IMR-90 (cell line): ENCODE results near the gene OR10A5. TPM values are rescaled to one million over a fixed set of nuclear protein-coding genes. Genes with fewer than 3 reads are reported as not detected.

Experiments
- ATAC-seq: fragments of 200-7000 bp; cut with Tn5 transposase; 2 replicates; pipeline ENCODE4 v1.9.1; 2020; ENCODE audit warnings: low read depth, mild to moderate bottlenecking, moderate library complexity
- BruUV-seq: library from RNA; stranded (reverse); fragments of 400-500 nt; replicated peaks from 2 replicates; lab custom pipeline; 2021; lab: Mats Ljungman, UMichigan
- CTCF ChIA-PET: fragments of 300-600 bp; formaldehyde crosslinking; extraction: SDS; loops from one replicate; lab custom pipeline; 2021; ENCODE audit warnings: antibody characterized with exemption; lab: Yijun Ruan, JAX
- POLR2A ChIA-PET: fragments of 300-600 bp; sonication (Branson Sonifier 250); formaldehyde crosslinking; loops from one replicate; lab custom pipeline; 2022; ENCODE audit warnings: antibody characterized with exemption; ENCODE audit not compliant: unreplicated experiment; lab: Charles Lee
- DNase-seq: peaks from one replicate; pipeline ENCODE4 v3.0.0; 2013
- H2AFZ ChIP-seq: replicated peaks from 2 replicates; pipeline ENCODE3; 2013; ENCODE audit warnings: low read length, mild to moderate bottlenecking; ENCODE audit not compliant: poor library complexity
- H2AK5ac ChIP-seq: 2 replicates; pipeline ENCODE4 v1.6.1; 2013; ENCODE audit warnings: low read depth, low read length, inconsistent platforms
- H2AK9ac ChIP-seq: replicated peaks from 2 replicates; pipeline ENCODE3; 2013; ENCODE audit warnings: mild to moderate bottlenecking, low read depth, low read length, moderate library complexity; ENCODE audit not compliant: poor library complexity
- H2BK120ac ChIP-seq: 2 replicates; pipeline ENCODE4 v1.6.1; 2013; ENCODE audit warnings: low read depth, low read length, inconsistent platforms
- H2BK15ac ChIP-seq: 3 replicates; pipeline ENCODE4 v1.6.1; 2013; ENCODE audit warnings: low read depth, low read length, inconsistent platforms
- H2BK20ac ChIP-seq: 2 replicates; pipeline ENCODE4 v1.6.1; 2013; ENCODE audit warnings: low read depth, mild to moderate bottlenecking, inconsistent platforms, low read length, moderate library complexity
- H2BK5ac ChIP-seq: 2 replicates; pipeline ENCODE4 v1.6.1; 2013; ENCODE audit warnings: mild to moderate bottlenecking, low read depth, low read length, inconsistent platforms; ENCODE audit not compliant: poor library complexity, severe bottlenecking
- H3K14ac ChIP-seq: replicated peaks from 2 replicates; pipeline ENCODE4 v1.6.1; 2013; ENCODE audit warnings: low read depth, low read length, inconsistent platforms
- H3K18ac ChIP-seq: 2 replicates; pipeline ENCODE4 v1.6.1; 2013; ENCODE audit warnings: low read depth, low read length, control low read depth
- H3K23ac ChIP-seq: 2 replicates; pipeline ENCODE4 v1.6.1; 2013; ENCODE audit warnings: low read depth, low read length, inconsistent platforms
- H3K27ac ChIP-seq: 2 replicates; pipeline ENCODE4 v1.5.1; 2013; ENCODE audit warnings: mild to moderate bottlenecking, control low read depth, low read length; ENCODE audit not compliant: insufficient read depth
- H3K27me3 ChIP-seq: 2 replicates; pipeline ENCODE4 v1.6.1; 2013; ENCODE audit warnings: low read length; ENCODE audit not compliant: control insufficient read depth, insufficient read depth
- H3K36me3 ChIP-seq: 2 replicates; pipeline ENCODE4 v1.6.1; 2013; ENCODE audit warnings: low read length, mixed read lengths; ENCODE audit not compliant: control insufficient read depth, insufficient read depth
- H3K4ac ChIP-seq: 2 replicates; pipeline ENCODE4 v1.6.1; 2013; ENCODE audit warnings: low read depth, low read length, inconsistent platforms
- H3K4me1 ChIP-seq: 2 replicates; pipeline ENCODE4 v1.6.1; 2013; ENCODE audit warnings: low read length, mixed read lengths; ENCODE audit not compliant: control insufficient read depth, insufficient read depth
- H3K4me2 ChIP-seq: 2 replicates; pipeline ENCODE4 v1.6.1; 2013; ENCODE audit warnings: low read depth, mild to moderate bottlenecking, control low read depth, low read length, moderate library complexity
- H3K4me3 ChIP-seq: 2 replicates; pipeline ENCODE4 v1.5.1; 2013; ENCODE audit warnings: low read depth, mild to moderate bottlenecking, control low read depth, low read length, moderate library complexity; ENCODE audit not compliant: insufficient read depth
- H3K56ac ChIP-seq: 2 replicates; pipeline ENCODE4 v1.6.1; 2013; ENCODE audit warnings: low read length, inconsistent platforms; ENCODE audit not compliant: insufficient read depth; ENCODE audit errors: extremely low read depth
- H3K79me1 ChIP-seq, 2 experiments: 2 replicates each; pipeline ENCODE4 v1.6.1; 2013; ENCODE audit warnings: low read length in 2 of 2, inconsistent platforms in 1 of 2, low read depth in 1 of 2
- H3K9ac ChIP-seq: 2 replicates; pipeline ENCODE4 v1.6.1; 2013; ENCODE audit warnings: low read depth, low read length, control low read depth
- H3K9me1 ChIP-seq: 2 replicates; pipeline ENCODE4 v1.6.1; 2013; ENCODE audit warnings: low read length, inconsistent platforms; ENCODE audit not compliant: insufficient read depth
- H3K9me3 ChIP-seq: 2 replicates; pipeline ENCODE4 v1.6.1; 2013; ENCODE audit warnings: low read length; ENCODE audit not compliant: control insufficient read depth, insufficient read depth
- H4K20me1 ChIP-seq: 2 replicates; pipeline ENCODE4 v1.6.1; 2013; ENCODE audit warnings: low read length, inconsistent platforms; ENCODE audit not compliant: insufficient read depth
- H4K5ac ChIP-seq: 2 replicates; pipeline ENCODE4 v1.6.1; 2013; ENCODE audit warnings: mild to moderate bottlenecking, low read depth, low read length, control low read depth
- H4K8ac ChIP-seq, 2 experiments: 2 replicates each; pipeline ENCODE4 v1.6.1; 2013; ENCODE audit warnings: low read depth in 2 of 2, low read length in 2 of 2, control low read depth in 1 of 2, inconsistent platforms in 1 of 2
- H4K91ac ChIP-seq: 2 replicates; pipeline ENCODE4 v1.6.1; 2013; ENCODE audit warnings: low read depth, low read length, inconsistent platforms; ENCODE audit not compliant: insufficient read depth
- BHLHE40 ChIP-seq: fragments of 150-350 bp; IDR thresholded peaks from 2 replicates; pipeline ENCODE4 v1.6.1; 2016; ENCODE audit warnings: mild to moderate bottlenecking, low read depth, low read length
- CHD1 ChIP-seq: IDR thresholded peaks from 2 replicates; pipeline ENCODE4 v1.6.1; 2012; ENCODE audit warnings: low read depth, low read length, improper control_type of control experiment
- MXI1 ChIP-seq: IDR thresholded peaks from 2 replicates; pipeline ENCODE4 v1.6.1; 2012; ENCODE audit warnings: low read depth, mild to moderate bottlenecking, low read length, moderate library complexity, borderline replicate concordance
- RCOR1 ChIP-seq: IDR thresholded peaks from 2 replicates; pipeline ENCODE4 v1.6.1; 2012; ENCODE audit warnings: mild to moderate bottlenecking, low read length, improper control_type of control experiment; ENCODE audit not compliant: insufficient replicate concordance
- RFX5 ChIP-seq: IDR thresholded peaks from 2 replicates; pipeline ENCODE4 v1.8.0; 2012; ENCODE audit warnings: low read depth, mild to moderate bottlenecking, low read length, moderate library complexity
- WGBS, 2 experiments: methylation state at CpG; one replicate each; pipeline versions ENCODE4 v1.1.5 to v1.1.7; 2013; ENCODE audit warnings: missing lambda C conversion rate in 2 of 2; ENCODE audit not compliant: insufficient read length in 1 of 2; ENCODE audit errors: extremely low coverage in 2 of 2; 5-methylcytosine and 5-hydroxymethylcytosine counted together
- dilution Hi-C: fragments of 300-500 bp; cut with HindIII; formaldehyde crosslinking; loops from one replicate; pipeline ENCODE4 v1.14.3; 2018; ENCODE audit warnings: low sequenced_read_pairs; ENCODE audit not compliant: unreplicated experiment
- in situ Hi-C: fragments of 300-500 bp; cut with MboI; formaldehyde crosslinking; loops from 3 replicates; pipeline ENCODE4 v1.14.3; 2019; ENCODE audit warnings: low sequenced_read_pairs, inconsistent platforms, mixed read lengths
- intact Hi-C: fragments of 100-400 bp; cut with micrococcal nuclease; formaldehyde crosslinking; loops from 2 replicates; pipeline ENCODE4 v1.10.0; 2022
- polyA plus RNA-seq, 3 experiments: library from polyadenylated mRNA; depleted of rRNA; stranded (reverse); fragments of >200 nt; gene quantifications; 2 replicates each; pipeline ENCODE4 v1.2.3, GENCODE V29; 2012; ENCODE audit warnings: low replicate concordance in 1 of 3
- total RNA-seq: library from RNA; depleted of rRNA; stranded (reverse); fragments of >200 nt; gene quantifications from 2 replicates; pipeline ENCODE4 v1.2.3, GENCODE V29; 2012
- TF ChIP-seq, protein P1 (sequence below): conservative IDR thresholded peaks from 2 replicates; pipeline ENCODE4 v1.5.1; 2012; ENCODE audit warnings: mild to moderate bottlenecking, low read depth, low read length, improper control_type of control experiment
- TF ChIP-seq, protein P2 (sequence below): fragments of 150-350 bp; IDR thresholded peaks from 2 replicates; pipeline ENCODE4 v1.6.1; 2017; ENCODE audit warnings: mild to moderate bottlenecking, antibody characterized with exemption, low read length, low read depth

Gene OR10A5
- total and polyA plus RNA-seq, 2 of the 4 experiments (the other 2 are of a cell fraction): not detected

DNA sequence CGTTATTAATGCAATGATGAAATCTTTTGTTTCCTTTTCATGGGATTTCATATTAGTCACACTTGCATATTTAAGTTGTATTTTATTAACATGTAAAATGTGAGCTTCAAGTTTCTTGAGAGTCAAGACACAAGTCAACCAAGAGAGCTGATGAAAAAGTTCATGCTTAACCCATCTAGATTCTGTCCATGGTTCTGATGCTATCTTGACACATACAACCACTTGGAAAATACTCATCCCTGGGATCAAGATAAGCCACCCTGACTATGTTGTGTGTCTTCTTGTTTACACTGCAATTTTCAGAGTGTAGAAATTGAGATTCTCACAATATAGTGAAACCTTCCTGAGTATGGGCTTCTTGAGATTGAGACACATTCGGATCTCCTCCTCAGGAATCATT is 30.3 kb downstream of the OR10A5 start:
- no CpG with 5 or more reads among the region's 2 CpGs for WGBS, 2 experiments
- no peak overlapping the region for H2BK5ac ChIP-seq
- H3K56ac ChIP-seq: no peak overlapping the region
- H3K18ac ChIP-seq: no peak overlapping the region
- TF ChIP-seq CHD1: no peak
- TF ChIP-seq RCOR1: no peak
- TF ChIP-seq, protein P1, sequence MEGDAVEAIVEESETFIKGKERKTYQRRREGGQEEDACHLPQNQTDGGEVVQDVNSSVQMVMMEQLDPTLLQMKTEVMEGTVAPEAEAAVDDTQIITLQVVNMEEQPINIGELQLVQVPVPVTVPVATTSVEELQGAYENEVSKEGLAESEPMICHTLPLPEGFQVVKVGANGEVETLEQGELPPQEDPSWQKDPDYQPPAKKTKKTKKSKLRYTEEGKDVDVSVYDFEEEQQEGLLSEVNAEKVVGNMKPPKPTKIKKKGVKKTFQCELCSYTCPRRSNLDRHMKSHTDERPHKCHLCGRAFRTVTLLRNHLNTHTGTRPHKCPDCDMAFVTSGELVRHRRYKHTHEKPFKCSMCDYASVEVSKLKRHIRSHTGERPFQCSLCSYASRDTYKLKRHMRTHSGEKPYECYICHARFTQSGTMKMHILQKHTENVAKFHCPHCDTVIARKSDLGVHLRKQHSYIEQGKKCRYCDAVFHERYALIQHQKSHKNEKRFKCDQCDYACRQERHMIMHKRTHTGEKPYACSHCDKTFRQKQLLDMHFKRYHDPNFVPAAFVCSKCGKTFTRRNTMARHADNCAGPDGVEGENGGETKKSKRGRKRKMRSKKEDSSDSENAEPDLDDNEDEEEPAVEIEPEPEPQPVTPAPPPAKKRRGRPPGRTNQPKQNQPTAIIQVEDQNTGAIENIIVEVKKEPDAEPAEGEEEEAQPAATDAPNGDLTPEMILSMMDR: no peak
- TF ChIP-seq BHLHE40: no peak
- no peak for TF ChIP-seq RFX5
- TF ChIP-seq, protein P2, sequence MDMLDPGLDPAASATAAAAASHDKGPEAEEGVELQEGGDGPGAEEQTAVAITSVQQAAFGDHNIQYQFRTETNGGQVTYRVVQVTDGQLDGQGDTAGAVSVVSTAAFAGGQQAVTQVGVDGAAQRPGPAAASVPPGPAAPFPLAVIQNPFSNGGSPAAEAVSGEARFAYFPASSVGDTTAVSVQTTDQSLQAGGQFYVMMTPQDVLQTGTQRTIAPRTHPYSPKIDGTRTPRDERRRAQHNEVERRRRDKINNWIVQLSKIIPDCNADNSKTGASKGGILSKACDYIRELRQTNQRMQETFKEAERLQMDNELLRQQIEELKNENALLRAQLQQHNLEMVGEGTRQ: no peak
- TF ChIP-seq MXI1: no peak
- H3K9ac ChIP-seq: no peak overlapping the region
- H3K79me1 ChIP-seq: no peaks in the 10 kb centered on the region
- BruUV-seq: no TSS peak
- H4K20me1 ChIP-seq: no peaks in the 10 kb centered on the region
- POLR2A ChIA-PET: no interaction called here
- H2AFZ ChIP-seq: no peak overlapping the region
- no peak overlapping the region for H3K27ac ChIP-seq
- no peaks in the 10 kb centered on the region for H3K9me1 ChIP-seq
- no peaks in the 10 kb centered on the region for H3K27me3 ChIP-seq
- H4K5ac ChIP-seq: no peak overlapping the region
- no peak overlapping the region for H2BK15ac ChIP-seq
- no peak overlapping the region for H2BK120ac ChIP-seq
- CTCF ChIA-PET: no interaction called here
- H3K23ac ChIP-seq: no peak overlapping the region
- H4K8ac ChIP-seq: no peak overlapping the region
- no peak overlapping the region for H2BK20ac ChIP-seq
- no peak for ATAC-seq
- H3K4me2 ChIP-seq: no peak overlapping the region
- intact Hi-C loops: no loop called here
- no peak overlapping the region for H3K14ac ChIP-seq
- dilution Hi-C loops: no loop called here
- H3K4ac ChIP-seq: no peak overlapping the region
- no peak overlapping the region for H2AK9ac ChIP-seq
- no peaks in the 10 kb centered on the region for H3K4me1 ChIP-seq
- in situ Hi-C loops: no loop called here
- DNase-seq: no peak
- H4K91ac ChIP-seq: no peak overlapping the region
- H3K36me3 ChIP-seq: no peaks in the 10 kb centered on the region
- H3K4me3 ChIP-seq: no peak overlapping the region
- peaks cover 3% of the 10 kb centered on the region; the same call in 1 of the 2 replicates for H3K9me3 ChIP-seq
- H2AK5ac ChIP-seq: no peak overlapping the region
